Endothelial cell of coronary artery (primary cell): ENCODE data around the gene AREG. TPM values are rescaled to one million over a fixed set of nuclear protein-coding genes. Genes with fewer than 3 reads are reported as not detected.

Source experiments
- total RNA-seq: library from RNA; depleted of rRNA; stranded (reverse); fragments of >200 nt; gene quantifications from 2 replicates; pipeline ENCODE4 v1.2.3, GENCODE V29; 2014

The AREG gene
- total RNA-seq: 0.09 and 0.75 TPM in 2 replicates

GRCh38 chr4:74444891-74445642, at the start of gene AREG:
Gene AREG, plus strand, starts transcription at chr4:74445136. Its CDS starts 210 bp downstream, at chr4:74445346.

Other genes starting within 250 kb of the AREG start
- 0.09 and 2.0 TPM in 2 replicates for gene EPGN, start 136.7 kb upstream of the AREG start, total RNA-seq
- not detected in 2 replicates for gene EREG, start 80.0 kb upstream of the AREG start, total RNA-seq